Stimulated activated CD8-positive, alpha-beta memory T cell treated with anti-CD3 and anti-CD28 coated beads, Interleukin-15, amount 100 ng/mL, for 24 hours (primary cell): ENCODE data around the gene CSRNP2.

ENCODE experiments used
- DNase-seq: peaks from one replicate; pipeline ENCODE4 v3.0.0-alpha.2; 2020; ENCODE audit warnings: low read depth

The CSRNP2 gene

GRCh38 chr12:51077930-51078329 is 5.5 kb downstream of the CSRNP2 start:
- no peak for DNase-seq

GRCh38 chr12:51076236-51076930 is 7.0 kb downstream of the CSRNP2 start:
- no peak for DNase-seq

- DNase-seq: no peak
Observed at GRCh38 chr12:51075390-51075789, 8.0 kb downstream of the CSRNP2 start.

GRCh38 chr12:51071663-51072062 is 11.7 kb downstream of the CSRNP2 start:
- no peak for DNase-seq

GRCh38 chr12:51070004-51070403 is 13.4 kb downstream of the CSRNP2 start:
- DNase-seq: no peak

GRCh38 chr12:51067771-51068170 is 15.6 kb downstream of the CSRNP2 start:
- no peak for DNase-seq

- no peak for DNase-seq
Observed at GRCh38 chr12:51067229-51067628, 16.2 kb downstream of the CSRNP2 start.

GRCh38 chr12:51065530-51065929 is 17.9 kb downstream of the CSRNP2 start:
- DNase-seq: no peak

- DNase-seq: no peak
Observed at GRCh38 chr12:51062631-51063397, 20.6 kb downstream of the CSRNP2 start.

GRCh38 chr12:51059086-51059485 is 24.3 kb downstream of the CSRNP2 start:
- DNase-seq: no peak

- DNase-seq: no peak
Observed at GRCh38 chr12:51056242-51056641, 27.2 kb downstream of the CSRNP2 start.

- no peak for DNase-seq
Observed at GRCh38 chr12:51055060-51055459, 28.3 kb downstream of the CSRNP2 start.

GRCh38 chr12:51051787-51052186 is 31.6 kb downstream of the CSRNP2 start:
- DNase-seq: no peak

- no peak for DNase-seq
Observed at GRCh38 chr12:51049525-51049924, 33.9 kb downstream of the CSRNP2 start.

- no peak for DNase-seq
Observed at GRCh38 chr12:51048661-51049251, 34.6 kb downstream of the CSRNP2 start.

GRCh38 chr12:51047655-51048540 is 35.5 kb downstream of the CSRNP2 start, which contains the start of gene LETMD1:
LETMD1 (plus strand) TSS chr12:51048327; CDS start chr12:51048357, 30 bp downstream.
- DNase-seq: peak; percentile 77

GRCh38 chr12:51036279-51036678 is 47.1 kb downstream of the CSRNP2 start:
- DNase-seq: no peak

GRCh38 chr12:51033457-51034089 is 49.8 kb downstream of the CSRNP2 start:
- DNase-seq: no peak

GRCh38 chr12:51033048-51033447 is 50.3 kb downstream of the CSRNP2 start:
- no peak for DNase-seq

- DNase-seq: no peak
Observed at GRCh38 chr12:51028813-51029150, 54.6 kb downstream of the CSRNP2 start.

- no peak for DNase-seq
Observed at GRCh38 chr12:51028126-51028812, 55.1 kb downstream of the CSRNP2 start.
